ENCODE data around the gene PCMTD2.

PCMTD2 gene

GRCh38 chr20:64239449-64240242, 15.9 kb upstream of the PCMTD2 start:
- DNase-seq, result no peak

GRCh38 chr20:64240243-64241015, 15.1 kb upstream of the PCMTD2 start:
- DNase-seq, result no peak

GRCh38 chr20:64241061-64241460, 14.5 kb upstream of the PCMTD2 start:
- no peak for DNase-seq

DNA sequence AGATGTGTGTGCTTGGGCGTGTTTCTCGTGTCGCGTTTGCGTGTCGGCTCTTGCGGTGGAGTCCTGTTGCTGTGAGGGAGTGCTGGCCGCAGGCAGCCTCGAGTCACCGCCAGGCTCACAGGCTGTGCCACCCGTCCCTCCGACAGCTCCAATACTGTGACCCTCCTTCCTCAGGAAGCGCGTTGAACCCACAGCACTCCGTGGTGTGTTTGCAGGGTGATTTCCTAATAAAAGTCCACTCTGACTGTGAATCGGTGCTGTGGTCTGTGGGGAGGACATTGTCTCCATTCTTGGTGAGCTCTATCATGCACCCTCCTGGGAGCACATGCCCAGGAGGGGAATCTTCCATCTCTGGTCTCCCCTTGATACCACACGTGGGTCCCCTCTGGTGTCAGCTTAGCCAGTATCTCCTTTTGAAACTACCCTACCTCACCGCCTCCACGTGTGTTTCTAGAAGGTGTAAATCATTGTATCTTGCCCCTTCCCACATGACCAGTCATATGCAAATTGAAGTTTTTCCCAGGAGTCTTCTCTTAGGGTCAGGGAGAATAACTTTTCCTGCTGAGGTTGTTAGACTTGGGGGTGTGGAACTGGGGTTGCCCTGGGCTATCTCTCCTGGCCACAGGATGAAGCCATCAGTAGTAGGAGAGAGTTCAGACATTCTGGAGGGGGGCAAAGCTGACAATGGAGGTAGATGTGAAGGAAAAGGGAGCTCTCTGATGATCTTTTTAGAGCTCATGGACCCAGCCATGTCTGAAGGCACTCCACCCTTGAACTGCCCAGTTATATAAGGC, 13.3 kb upstream of the PCMTD2 start:
- DNase-seq, result no peak

DNA sequence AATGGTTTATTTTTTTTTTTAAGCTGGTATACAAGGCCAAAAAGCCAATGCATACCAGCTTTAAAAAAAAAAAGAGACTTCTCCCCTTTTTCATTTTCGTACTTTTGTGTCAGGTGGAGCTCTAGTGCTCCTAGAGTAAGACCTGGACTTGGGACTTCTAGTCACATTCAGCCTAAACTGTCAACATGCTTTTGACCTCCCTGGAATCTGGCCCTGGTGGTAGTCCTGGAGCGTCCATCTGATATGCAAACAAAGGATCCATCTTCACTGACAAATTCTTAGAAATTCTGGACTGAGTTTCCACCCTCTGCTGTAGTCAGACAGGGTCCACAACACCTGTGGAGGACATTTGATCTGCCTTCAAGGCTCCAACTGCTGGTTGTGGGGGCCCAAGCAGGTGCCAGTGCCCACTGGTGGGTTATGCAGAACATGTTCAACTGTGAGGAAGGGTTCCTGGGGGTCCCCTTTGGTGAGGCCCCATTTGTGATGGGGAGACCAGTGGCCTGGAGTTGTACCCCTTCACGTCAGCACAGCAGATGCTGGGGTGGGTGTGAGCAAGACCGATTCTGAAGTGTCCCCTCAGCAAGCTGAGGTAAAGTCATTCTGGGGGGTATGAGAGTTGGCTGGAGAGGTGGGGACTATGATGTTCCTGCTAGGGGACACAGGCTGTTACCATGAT, 12.6 kb upstream of the PCMTD2 start:
- no peak for DNase-seq

GRCh38 chr20:64244281-64244805, 11.2 kb upstream of the PCMTD2 start:
- no peak for DNase-seq

GRCh38 chr20:64244870-64245603, 10.5 kb upstream of the PCMTD2 start:
- no peak for DNase-seq

- no peak for DNase-seq
Measured at GRCh38 chr20:64245746-64246595, 9.6 kb upstream of the PCMTD2 start.

DNA sequence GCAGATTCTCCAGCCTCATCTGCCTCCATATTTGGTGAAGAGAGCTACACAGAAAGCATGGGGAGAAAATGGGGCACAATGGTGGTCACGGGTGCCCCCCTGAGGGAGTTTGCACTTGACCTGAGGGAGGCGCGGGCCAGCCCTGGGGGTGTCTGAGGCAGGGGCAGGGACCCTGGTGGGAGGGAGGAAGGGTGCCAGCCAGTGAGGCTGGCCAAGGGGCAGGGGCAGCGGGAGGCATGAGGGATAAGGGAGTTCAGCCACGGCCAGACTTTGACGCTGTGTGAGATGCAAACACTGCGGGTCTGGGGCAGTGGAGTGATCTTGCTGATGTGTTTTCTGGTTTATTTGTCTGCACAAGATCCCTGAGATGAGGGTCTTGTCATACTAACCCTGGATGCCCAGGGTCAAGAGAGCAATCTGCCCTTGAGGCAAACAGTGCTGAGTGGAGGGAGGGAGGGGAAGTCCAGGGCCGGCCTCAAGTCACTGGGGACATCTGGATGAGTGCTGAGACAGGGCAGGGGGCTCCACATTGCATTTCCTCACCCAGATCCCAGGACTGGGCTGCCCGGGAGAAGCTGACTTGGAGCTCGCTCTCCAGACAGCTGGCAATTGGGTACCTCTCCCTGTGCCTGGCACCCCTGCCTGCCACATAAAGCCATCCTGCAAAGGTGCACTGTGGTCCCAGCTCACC, 8.8 kb upstream of the PCMTD2 start:
- no peak for DNase-seq

- DNase-seq, result no peak
Measured at GRCh38 chr20:64247307-64247618, 8.3 kb upstream of the PCMTD2 start.

DNA sequence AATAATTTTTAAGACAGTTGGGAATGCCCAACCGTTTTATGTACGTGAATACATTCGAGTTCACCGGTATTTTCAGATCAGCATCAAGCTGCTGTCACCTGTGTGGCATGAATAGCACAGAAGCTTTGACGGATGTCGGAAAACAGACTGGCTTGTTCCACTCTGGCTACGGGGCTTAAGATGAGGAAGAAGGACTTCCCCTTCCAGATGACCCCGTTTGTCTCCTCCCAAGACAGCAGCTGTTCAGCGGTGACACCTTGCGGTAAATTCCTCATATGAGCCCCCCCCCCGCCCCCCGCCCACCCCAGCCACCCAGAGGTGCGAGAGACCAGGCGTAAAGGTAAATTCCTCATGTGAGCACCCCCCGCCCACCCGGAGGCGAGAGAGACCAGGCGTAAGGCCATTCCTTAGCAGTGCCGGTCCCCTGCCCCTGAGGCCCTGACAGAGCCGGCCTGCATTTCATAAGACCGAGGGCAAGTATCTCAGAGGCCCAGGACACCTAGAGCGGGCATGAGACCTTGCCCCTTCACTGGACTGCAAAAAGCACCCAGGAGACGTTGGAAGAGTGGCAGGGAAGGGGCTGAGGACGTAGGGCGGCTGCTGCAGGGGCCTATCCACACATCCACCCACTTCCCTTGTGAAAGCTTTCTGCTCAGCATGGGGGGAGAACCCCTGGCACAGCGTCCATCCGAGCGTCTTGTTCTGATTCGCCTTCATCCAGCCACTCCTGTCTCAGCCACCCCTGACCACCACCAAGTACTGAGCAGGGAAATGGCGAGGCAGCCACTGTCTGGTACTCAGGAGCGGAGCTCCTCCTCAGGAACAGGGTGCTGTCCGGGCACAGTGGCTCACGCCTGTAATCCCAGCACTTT, 7.3 kb upstream of the PCMTD2 start:
- DNase-seq, result no peak

- no peak for DNase-seq
Measured at GRCh38 chr20:64250027-64250426, 5.5 kb upstream of the PCMTD2 start.

- DNase-seq, result no peak
Measured at GRCh38 chr20:64253000-64253383, 2.6 kb upstream of the PCMTD2 start.

GRCh38 chr20:64253443-64253842, 2.1 kb upstream of the PCMTD2 start:
- no peak for DNase-seq

DNA sequence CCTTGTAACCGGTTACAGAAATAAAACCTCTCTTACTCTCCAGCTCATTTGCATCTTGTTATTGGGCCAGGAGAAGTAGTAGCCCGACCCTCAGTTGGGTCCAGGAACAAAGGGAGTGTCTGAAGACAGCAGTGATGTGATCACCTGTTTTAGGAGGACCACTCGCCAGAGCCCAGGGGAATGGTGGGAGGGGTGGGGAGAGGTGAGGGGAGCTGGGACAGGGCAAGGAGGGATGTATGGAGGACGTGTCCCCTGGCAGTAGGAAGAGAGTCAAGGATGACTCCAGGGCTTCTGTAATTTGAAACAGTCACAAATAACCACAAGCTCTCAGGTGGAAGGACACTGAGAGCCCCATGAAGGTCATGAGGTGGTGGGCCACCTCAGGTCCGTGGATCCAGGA, 1.4 kb upstream of the PCMTD2 start:
- DNase-seq, result no peak

- DNase-seq, result no peak
Measured at GRCh38 chr20:64254571-64255360, 782 bp upstream of the PCMTD2 start.

DNA sequence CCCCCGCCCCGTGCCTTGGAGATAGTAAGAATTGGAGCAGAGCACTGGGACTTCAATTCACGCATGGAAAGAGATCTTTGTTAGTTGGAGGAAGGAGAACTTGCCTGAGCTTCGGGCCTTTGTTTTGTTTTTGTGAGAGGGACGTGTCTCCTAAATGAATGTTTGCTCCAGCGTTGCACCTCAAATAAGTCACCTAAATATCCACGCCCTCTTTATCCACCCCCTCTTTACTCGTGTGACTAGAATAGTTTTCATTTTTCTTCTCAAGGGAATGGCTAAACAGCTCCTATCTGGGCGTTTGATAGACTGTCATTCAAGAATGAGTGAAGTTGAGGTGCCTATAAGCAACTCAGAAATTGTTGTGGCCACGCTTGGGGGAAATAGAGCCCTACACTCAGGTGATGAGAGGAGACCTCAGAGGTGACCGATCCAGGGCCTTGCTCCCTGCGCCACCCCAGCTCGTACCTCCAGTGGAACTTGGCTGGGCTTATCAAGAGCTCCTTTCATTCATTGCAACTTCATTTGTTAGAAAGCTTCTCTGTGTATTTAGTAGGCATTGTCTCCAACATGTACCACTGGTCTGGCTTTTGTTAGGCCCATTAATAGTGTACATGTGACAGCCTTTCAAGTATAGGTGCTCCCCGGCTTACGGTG, 861 bp downstream of the PCMTD2 start:
- DNase-seq, result no peak

DNA sequence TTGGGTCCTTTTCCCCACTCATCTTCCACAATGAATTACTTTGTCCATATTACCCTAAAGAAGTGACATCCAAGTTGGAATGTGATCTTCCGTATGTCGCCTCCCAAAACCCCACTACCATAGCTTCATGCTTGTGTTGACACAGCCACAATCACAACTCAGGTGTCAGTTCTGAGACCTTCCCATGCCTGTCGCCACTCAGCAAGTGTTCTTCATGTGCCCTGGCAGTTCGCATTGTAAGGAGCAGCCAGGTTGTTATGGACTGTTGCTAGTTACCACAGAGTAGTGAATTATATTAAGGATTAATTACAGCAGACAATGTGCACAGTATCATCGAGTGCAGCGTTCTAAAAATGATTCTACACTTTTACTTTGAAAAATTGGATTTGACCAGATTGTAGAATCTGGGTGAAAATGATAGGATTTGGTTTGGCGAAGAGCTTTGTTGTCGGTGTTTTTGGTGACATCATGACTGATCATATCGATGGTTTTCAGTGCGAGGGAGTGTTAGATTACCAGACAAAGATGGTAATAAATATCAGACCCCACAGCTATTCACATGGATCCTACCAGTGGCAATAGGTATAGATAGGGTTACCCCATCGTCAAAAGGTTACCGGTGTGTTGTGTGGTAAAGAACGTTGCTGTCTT, 1.7 kb downstream of the PCMTD2 start:
- DNase-seq, result no peak
